Astrocyte (in vitro differentiated cells and primary cell): Measurements from ENCODE around the gene ALDH1L1.

Experiments used
- EZH2 ChIP-seq: IDR thresholded peaks from 2 replicates; pipeline ENCODE4 v1.6.1; 2012; ENCODE audit warnings: mild to moderate bottlenecking, low read length, inconsistent platforms; ENCODE audit not compliant: insufficient read depth
- TF ChIP-seq, protein P1 (sequence below): IDR thresholded peaks from 2 replicates; pipeline ENCODE4 v1.5.1; 2011; ENCODE audit warnings: low read depth, mild to moderate bottlenecking, inconsistent platforms, low read length, moderate library complexity; ENCODE audit not compliant: insufficient read depth

DNA sequence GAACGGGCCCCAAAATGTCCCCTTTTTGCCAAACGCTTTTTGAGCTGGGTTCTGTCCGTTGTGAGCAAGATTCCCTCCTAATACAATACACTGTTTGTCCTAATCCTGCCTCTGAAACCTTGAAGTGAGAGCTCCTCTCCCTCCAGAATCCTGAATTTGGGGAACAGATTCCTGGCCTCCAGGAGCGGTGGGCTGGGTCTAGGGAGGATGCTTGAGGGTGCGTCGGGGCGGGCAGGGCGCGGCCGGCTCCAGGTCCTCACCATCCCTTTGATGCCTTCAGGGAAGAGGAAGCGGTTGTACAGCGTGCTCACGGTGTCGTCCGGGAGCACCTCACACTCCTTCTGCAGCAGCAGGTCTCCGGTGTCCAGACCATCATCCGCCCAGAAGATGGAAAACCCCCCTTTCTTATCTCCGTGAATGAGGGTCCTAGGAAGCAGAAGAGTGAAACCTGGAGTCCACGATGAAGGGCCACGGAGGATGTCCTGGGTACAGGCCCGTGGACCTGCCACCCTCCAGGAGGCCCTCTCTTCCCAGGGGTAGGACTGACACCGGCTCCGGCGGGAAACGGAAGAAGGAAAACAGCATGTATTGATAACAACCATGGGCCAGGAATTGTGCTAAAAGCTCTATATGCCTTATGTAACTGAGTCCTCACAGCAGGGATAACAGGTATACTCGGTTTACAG is 23.2 kb downstream of the ALDH1L1 start:
- TF ChIP-seq, protein P1, sequence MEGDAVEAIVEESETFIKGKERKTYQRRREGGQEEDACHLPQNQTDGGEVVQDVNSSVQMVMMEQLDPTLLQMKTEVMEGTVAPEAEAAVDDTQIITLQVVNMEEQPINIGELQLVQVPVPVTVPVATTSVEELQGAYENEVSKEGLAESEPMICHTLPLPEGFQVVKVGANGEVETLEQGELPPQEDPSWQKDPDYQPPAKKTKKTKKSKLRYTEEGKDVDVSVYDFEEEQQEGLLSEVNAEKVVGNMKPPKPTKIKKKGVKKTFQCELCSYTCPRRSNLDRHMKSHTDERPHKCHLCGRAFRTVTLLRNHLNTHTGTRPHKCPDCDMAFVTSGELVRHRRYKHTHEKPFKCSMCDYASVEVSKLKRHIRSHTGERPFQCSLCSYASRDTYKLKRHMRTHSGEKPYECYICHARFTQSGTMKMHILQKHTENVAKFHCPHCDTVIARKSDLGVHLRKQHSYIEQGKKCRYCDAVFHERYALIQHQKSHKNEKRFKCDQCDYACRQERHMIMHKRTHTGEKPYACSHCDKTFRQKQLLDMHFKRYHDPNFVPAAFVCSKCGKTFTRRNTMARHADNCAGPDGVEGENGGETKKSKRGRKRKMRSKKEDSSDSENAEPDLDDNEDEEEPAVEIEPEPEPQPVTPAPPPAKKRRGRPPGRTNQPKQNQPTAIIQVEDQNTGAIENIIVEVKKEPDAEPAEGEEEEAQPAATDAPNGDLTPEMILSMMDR, result no peak
- no peak for TF ChIP-seq EZH2
